Measurements from ENCODE around the gene PER3.

Gene PER3

DNA sequence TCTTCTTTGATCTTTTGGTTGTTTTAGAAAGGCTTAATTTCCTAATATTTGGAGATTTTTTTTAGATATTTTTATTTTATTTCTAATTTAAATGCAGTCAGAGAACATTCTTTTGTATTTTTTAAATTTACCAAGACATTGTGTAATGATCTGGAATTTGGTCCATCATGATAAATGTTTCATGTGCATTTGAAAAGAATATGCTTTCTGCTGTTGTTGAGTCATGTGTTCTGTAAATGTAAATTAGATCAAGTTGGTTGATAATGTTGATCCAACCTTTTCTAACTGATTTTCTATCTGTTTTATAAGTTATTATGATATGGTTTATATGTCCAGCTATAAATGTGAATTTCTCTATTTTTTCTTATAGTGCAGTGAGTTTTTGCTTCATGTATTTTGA, 48.9 kb downstream of the PER3 start:
- DNase-seq (ENCODE audit: low read depth): no peak

DNA sequence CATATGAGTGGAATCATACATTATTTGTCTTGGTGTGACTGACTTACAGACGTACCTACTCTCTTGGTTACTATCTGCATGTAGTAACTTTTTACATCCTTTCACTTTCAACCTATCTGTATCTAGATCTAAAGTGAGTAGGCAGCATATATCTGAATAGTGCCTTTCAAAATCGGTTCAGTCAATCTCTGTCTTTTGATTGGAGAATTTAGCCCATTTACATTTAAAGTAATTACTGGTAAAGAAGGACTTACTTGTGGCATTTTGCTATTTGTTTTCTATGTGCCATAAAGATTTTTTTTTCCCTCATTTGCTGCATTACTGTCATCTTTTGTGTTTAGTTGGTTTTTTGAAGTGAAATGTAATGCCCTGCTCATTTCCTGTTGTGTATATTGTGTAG, 54.6 kb downstream of the PER3 start:
- no peak for DNase-seq (ENCODE audit: low read depth)

DNA sequence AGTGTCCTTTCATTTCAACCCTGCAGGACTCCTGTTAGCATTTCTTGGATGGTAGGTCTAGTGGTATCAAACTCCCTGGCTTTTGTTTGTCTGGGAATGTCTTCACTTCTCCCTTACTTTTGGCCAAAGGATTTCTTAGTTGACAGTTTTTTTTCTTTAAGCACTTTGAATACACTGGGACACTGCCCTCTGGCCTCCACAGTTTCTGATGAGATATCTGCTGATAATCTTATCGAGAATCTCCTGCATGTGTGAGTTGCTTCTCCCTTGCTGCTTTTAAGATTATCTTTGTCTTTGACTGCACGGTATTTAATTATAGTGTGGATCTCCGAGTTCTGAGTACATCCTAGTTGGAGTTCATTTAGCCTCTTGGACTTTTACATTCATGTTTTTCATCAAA, 55.4 kb downstream of the PER3 start:
- DNase-seq (ENCODE audit: low read depth): no peak

DNA sequence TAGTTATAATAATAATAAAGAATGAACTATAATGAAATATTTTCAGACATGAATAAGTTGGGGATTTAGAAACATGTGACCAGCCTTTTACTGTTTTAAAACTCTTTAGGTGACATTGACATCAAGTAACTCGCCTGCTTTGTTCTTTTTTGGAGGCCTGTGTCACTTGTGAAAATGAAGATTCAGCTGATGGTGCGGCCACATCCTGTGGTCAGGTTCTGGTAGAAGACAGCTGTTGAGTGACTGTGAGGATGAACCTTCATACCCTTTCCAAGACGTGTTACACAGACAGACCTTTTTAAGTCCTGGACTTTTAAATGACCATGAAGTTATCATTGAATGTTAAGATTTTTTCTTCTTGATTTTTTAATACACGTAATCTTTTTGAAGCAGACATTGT, 58.4 kb downstream of the PER3 start:
- DNase-seq (ENCODE audit: low read depth): peak; percentile 52

DNA sequence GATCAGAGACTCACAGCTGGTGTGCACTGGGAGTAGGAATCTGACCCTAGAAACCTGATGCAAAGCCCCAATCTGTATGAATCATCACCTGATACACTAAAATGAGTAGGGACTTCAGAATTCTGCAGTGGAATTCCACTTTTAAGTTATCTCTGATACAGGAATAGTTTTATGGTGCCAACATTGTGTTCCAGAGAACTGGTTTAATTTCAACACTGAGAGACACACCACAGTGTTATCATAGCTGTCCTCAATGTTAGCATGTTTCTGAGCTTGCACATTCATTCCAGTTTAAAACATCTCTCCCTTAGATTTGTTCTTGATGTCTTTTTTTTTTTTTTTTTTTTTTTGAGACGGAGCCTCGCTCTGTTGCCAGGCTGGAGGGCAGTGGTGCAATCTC, 61.7 kb downstream of the PER3 start:
- DNase-seq (ENCODE audit: low read depth): no peak

DNA sequence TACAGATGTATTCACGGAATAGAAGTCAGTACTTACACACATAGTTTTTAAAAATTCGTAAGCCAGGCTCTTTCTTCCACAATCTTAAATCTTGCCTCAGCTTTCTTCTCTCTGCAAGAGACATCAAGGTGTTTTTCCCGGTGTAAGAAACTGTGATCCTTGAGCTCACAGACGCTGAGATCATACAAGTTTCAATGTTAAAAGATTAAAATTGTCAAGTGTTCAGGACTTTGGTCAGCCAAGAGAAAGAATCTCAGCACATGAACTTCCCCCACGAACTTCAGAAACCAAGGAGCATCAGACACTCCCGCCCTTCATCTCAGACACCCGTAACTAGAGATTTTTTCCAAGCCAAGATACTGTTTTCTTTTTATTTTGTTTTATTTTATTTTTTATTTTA, 62.6 kb downstream of the PER3 start:
- DNase-seq (ENCODE audit: low read depth): no peak

DNA sequence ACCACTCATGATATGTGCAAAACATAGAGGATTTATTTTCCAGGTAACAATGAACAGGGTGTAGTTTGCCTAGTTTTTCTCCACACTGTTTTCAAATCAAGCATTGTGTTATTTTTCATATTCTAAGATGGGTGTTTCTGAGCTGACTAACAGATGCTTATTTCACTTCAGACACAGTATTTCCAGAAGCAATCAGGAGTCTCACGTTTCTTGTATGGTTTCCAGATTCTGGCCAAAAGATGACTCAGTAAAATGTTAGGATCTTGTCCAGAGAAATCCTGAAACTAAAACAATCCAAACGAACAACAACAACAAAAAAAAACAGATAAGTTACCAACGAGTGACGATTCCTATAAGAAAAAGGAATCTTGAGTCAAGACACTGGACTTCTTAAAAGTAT, 63.5 kb downstream of the PER3 start:
- DNase-seq (ENCODE audit: low read depth): no peak

DNA sequence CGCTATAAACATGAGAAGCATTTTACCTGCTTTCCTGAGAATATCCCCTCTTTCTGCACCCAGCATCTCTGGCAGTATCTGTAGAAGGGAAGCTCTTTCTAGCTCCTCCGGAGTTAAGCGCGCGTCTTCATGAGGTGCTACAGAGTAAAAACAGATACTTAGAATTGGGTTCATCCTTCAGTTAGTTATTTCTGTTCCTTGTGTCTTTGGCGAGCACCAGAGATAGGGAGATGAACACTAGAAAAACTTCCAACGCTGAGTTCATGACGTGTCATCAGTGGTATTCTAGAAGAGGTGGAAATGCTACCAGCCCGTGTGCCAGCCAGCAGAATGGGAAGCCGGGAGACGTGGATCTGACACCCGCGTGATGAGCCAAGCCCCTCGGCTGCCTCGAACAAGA, 66.7 kb downstream of the PER3 start:
- DNase-seq (ENCODE audit: low read depth): no peak

DNA sequence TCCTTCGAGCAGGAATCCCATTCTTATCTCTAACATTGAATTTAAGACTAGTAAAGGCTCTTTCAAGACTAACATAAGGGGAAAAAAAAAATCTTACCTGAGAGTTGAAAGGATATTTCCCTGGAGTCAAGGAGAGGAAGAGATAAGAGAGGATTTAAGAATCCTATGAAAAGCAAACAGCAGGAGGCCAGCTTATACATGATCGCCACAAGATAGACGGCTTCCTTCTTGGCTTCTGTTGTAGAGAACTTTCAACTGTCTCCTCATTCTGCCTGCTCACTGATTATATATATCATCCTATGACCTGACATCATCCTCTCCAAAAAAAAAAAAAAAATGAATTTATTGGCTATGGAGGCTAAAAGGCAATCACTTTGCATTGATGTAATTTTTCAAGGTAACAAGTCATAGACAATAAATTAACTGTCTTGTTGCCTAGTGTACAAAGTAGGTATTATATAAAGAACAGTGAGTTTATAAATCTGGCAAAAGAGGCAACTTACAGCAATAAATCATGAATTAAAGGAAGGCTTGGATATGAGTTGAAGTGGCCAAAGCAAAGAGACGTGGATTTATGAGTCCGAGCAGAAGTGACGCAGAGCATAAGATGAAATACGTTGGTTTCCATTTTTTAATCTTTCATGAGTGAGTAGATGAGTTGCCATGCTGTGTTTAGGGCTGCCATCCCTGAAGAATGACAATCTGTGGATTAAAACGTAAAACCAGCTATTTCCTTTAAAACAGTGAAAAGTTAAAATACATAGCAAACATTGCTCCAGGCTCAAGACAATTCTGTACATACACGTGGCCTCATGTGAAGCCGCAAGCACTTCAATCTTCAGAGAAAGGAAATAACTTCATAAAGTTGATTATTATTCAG, 69.0 kb downstream of the PER3 start, which contains the start of gene UTS2:
Gene UTS2 (minus strand): TSS at position 262 of the 880 bp plus-strand sequence. CDS start 62 bp downstream, at position 200.
- no peak for DNase-seq (ENCODE audit: low read depth)

DNA sequence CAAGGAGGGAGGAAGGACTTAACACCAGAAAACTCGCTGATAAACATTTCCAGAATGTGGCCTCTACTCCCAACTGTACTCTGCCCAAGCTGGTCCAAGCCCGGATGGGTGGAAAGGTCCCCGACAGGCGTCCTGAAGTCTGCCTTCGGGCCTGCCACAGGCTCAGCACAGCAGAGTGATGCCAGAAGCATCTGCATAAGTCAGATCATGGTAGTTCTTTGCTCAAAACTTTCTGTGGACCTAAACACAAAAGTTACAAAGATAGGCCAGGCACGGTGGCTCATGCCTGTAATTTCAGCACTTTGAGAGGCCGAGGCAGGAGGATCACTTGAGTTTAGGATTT, 69.6 kb downstream of the PER3 start:
- no peak for DNase-seq (ENCODE audit: low read depth)

DNA sequence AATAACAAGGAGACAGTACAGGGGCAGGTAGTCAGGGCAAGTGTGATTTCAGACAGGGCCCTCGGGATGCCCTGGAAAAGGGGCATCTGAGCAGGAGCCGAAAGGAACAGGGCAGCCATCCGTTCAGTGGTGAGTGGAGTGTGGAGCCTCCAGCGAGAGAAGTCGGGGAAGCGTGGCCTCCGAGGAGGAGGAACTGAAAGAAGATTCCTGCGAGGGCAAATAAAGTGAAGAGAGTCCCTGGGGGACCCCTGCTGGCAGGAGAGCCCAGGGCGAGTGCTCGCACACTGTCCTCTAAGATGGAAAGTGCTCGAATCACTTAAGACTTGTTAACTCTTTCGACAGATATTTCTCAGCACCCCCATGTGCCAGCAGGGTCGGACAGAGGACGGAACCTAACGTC, 72.3 kb downstream of the PER3 start:
- no peak for DNase-seq (ENCODE audit: low read depth)

DNA sequence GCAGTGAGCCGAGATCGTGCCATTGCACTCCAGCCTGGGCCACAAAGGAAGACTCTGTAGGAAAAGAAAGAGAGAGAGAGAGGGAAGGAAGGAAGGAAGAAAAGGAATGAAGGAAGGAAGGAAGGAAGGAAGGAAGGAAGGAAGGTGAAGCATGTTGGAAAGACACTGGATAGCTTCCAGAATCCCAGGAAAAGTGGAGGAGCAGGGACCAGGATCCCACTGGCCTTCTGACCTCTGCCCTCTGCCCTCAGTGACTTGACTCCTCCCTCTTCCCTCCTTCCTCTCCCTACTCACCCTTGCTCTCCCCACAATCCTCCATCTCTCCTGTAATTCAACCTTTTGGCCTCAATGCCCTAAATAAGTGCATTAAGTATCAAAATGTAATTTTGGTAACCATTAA, 72.9 kb downstream of the PER3 start:
- no peak for DNase-seq (ENCODE audit: low read depth)

DNA sequence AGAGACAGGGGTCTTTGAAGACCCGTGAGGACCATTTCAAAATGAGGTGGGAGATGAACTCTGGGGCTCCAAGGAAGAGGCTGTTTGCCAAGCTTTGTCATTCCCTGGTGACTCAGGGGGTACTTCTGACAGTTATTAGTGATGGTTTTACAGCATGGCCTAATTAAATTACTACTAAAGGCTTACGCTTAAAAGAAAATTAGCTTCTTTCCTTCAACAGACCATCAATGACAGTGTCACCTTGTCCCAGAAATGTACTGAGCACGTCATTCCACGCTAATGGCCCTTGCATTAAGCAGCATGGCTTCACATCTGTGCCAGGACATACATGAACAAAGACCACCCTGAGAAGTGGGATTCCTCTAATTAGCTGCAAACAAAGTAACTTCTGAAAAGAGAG, 73.9 kb downstream of the PER3 start:
- DNase-seq (ENCODE audit: low read depth): no peak

DNA sequence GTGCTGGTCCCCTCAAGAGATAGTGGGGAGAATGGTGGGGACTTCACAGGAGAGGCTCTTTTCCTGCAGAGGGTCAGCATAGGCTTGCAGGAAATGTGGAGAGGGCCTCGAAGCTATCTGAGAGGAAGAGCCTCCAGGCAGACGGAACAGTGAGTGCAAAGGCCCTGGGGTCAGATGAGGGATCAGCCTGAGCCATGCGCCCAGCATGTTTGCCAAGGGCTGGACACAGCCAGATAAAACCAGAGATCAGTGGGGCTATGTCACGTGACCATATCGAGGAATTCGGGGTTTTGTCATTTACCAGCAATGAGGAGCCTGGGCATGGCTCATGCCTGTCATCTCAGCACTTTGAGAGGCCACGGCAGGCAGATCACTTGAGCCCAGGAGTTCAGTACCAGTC, 75.3 kb downstream of the PER3 start:
- no peak for DNase-seq (ENCODE audit: low read depth)

DNA sequence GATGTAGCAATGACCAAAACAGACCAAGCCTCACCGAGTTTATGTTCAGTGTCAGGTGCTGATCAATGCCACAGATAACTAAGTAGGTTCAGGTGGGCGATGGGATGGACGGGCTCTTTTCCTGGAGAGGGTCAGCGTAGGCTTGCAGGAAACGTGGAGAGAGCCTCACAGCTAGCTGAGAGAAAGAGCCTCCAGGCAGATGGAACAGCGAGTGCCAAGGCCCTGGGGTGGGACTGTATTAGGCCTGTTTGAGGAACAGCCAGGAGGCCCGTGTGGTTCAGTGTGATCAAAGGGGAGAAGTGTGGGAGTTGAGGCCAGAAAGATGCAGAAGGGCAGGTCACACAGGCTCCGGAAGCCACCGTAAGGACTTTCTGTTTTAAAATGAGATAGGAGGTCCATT, 76.0 kb downstream of the PER3 start:
- no peak for DNase-seq (ENCODE audit: low read depth)

DNA sequence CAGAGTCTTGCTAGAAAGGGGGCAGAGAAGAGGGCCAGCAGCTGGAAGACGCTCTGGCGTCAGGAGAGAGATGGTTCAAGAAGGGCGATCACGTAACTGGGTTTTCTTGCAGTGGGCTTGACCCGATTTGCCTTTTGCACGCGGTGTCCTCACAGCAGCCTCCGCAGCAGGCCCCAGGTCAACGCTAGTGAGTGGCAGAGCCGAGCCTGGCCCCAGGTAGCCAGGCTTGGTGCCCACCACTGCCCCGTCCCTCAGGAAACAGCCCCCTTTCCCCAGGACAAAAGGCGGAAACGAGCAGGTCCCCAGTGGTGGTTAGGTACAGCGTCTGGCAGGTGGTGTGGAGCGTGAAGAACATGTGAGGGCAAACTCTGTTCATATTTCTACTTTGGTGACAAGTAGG, 77.4 kb downstream of the PER3 start:
- no peak for DNase-seq (ENCODE audit: low read depth)

DNA sequence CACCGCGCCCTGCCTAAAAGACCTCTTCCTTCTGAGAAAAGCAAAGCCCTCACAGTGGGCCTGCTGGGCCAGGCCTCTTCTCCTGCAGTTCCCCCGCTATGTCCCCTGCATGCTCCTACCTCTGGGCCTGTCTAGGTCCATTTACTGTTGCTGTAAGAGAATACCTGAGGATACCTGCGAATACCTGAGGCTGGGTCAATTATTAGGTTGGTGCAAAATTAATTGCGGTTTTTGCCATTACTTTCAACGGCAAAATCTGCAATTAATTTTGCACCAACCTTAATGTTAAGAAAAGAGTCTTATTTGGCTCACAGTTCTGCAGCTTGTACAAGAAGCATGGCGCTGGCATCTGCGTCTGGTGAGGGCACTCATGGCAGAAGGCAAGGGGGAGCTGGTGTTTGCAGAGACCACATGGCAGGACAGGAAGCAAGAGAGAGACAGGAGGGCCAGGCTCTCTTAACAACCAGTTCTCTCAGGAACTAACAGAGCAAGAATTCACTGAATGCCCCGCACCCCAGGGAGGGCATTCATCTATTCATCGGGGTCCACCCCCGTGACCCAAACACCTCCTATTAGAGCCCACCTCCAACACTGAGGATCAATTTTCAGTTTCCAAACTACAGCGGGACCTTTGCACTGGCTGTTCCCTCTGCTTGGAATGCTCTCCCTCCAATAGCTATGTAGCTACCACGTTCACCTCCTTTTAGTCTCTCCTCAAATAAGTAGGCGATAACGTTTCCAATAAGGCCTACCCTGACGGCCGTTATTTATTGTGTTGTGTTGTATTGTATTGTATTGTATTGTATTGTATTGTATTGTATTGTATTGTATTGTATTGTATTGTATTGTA, 78.3 kb downstream of the PER3 start:
- DNase-seq (ENCODE audit: low read depth): no peak

DNA sequence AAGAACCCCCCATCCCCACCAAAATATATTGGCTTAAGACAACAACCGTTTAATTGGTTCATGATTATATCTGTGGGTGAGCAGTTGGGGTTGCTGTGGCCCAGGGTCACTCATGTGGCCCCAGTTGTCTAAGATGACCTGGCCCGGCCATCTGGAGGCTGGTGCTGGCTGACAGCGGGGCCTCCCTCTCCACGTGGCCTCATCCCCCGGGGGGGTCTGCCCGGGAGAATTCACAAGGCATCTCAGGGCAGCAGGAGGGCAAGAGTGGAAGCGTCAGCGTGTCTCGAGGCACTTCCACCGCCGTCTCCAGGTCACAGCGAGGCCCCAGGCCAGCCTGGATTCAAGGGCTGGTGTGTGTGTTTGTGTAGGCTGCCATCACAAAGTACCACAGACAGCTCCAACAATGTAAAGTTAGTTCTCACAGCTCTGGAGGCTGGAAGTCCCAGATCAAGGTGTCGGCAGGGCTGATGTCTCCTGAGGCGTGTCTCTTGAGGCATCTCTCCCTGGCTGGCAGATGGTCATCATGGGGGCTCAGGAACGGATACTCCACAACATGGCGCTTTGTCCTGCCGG, 79.8 kb downstream of the PER3 start:
- no peak for DNase-seq (ENCODE audit: low read depth)

DNA sequence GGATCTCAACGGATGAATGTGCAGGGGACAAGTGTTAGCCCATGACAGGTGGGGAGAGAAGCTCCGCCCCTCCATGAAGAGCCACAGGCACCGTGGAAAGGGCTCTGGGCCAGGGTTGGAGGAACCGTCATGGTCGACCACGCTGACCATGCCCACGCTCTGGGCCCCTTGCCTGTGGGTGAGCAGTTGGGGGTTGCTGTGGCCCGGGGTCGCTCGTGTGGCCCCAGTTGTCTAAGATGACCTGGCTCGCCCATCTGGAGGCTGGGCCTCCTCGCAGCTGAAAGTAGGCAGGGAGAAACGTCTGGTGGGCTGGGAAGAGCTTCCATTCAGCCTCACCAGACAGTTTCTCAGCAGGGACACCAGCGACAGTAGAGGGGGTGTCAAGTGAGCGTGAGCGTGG, 81.9 kb downstream of the PER3 start:
- no peak for DNase-seq (ENCODE audit: low read depth)

DNA sequence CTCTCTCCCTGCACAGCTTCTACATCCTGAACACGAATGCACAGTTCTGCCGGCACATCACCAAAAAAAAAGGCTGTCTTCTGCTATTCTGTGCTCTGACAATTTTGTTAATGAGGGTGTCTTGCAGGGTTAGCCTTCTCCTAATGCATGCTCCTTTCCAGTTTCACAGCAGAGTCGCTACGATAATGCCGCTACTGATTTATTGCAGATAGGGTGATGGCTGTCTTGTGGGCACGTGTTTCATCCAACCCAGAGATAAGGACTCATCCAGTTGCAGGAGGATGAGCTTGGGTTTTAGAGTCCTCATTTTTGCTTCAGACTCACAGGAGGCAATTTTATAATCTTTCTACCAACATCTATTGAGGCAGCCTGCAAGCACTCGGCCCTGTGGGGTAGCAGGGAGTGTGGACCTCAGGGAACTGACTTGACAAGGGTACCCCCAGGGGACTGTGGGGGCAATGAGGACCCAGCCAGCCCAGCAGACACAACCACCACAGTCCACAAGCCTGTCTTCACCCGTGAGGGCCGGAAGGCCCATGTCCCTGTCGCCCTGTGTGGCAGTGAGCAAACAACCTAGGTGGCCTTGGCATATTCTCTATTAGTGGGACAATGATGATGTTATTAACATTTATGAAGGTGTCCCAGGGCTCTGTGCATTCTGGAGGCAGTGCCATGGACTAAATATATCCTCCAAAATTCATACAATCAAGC, 84.1 kb downstream of the PER3 start:
- no peak for DNase-seq (ENCODE audit: low read depth)

DNA sequence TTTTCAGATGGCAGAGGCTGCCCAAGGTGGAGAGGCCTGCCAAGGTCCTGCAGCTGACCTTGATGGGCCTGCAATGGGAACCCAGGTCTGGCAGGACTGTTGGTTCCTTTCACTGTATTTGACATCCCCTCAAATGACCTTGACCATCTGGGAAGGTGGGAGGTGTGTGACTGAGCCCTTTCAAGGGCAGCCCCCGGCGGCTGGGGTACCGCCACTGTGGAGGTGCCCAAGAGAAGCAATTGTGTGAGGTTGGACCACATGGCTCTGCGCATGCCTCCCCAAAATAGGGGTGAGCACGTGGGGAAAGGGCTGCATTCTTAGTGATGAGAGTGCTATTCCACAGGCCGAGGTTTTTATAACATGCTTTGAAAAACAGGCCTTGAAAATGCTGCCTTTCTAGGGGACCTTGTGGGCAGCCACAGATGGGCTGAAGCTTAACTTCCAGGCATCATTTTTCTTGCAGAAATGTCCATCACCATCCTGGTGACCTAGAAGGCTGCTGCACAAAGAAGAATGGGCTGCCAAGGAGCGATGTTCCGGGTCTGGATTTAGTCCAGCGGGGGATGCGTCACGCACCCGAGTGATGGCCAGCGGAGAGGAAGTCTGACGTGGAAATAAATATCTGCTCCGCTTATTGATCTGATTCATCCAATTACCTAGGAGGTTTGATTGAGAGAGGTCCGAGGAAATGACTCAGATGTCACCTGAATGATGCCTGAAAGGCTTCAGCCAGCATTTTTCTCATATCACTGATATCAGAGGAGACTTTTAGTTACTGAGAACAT, 85.2 kb downstream of the PER3 start:
- DNase-seq (ENCODE audit: low read depth): no peak

DNA sequence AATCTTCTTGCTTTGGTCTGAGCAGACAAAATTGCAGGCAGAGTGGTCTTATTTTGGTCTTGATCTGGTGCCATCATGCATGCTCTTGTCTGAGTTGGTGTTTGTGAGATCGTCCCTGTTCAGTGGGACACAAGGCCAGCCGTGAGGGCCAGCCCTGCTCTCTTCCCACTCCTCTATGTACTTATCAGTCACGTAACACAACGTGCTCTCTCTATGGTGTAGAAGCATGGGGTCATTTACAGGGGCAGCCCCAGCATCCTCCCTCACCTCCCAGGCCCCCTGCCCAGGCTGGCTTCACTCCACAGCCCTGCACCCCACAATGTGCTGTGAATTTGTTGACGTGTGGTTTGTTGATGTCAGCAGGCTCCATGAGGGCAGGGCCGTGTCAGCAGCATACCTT, 87.0 kb downstream of the PER3 start:
- DNase-seq (ENCODE audit: low read depth): no peak
